GM21619 (cell line): ENCODE results near the gene ERC1.
"Not testable (repeated sequence)": the region's sequence is repeated elsewhere in the genome, so short reads cannot be mapped to it uniquely, and the experiment has no call there.

Source experiments
- ATAC-seq: cut with Tn5 transposase; IDR thresholded peaks from one replicate; pipeline ENCODE4 v1.9.1; 2021; ENCODE audit not compliant: unreplicated experiment

The ERC1 gene

GRCh38 chr12:1216560-1216959 lies 225.5 kb downstream of the ERC1 start:
- ATAC-seq: no peak

GRCh38 chr12:1217191-1217949 lies 226.3 kb downstream of the ERC1 start:
- ATAC-seq: no peak

- ATAC-seq: no peak
Observed at GRCh38 chr12:1218369-1218768, 227.3 kb downstream of the ERC1 start.

GRCh38 chr12:1220127-1221092 lies 229.4 kb downstream of the ERC1 start:
- ATAC-seq: no peak

- ATAC-seq: no peak
Observed at GRCh38 chr12:1222858-1223639, 232.0 kb downstream of the ERC1 start.

GRCh38 chr12:1226951-1227350 lies 235.9 kb downstream of the ERC1 start:
- no peak for ATAC-seq

- ATAC-seq: no peak
Observed at GRCh38 chr12:1234073-1234472, 243.1 kb downstream of the ERC1 start.

DNA sequence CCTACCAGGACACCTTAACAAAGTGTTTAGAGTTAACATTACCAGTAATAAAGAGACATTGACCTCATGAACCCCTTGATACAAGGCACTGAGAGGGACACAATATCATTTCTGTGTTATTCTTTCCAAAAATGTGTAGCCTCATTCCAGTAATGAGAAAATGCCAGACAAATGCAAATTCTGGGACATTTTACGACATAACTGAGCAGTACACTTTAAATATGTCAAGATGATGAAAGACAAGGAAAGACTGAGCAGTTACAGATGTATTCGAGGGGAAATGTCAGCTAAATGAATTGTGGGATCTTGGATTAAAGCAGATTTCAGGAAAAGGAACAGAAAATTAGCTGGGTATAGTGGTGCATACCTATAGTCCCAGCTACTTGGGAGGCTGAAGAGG lies 255.6 kb downstream of the ERC1 start:
- no peak for ATAC-seq

DNA sequence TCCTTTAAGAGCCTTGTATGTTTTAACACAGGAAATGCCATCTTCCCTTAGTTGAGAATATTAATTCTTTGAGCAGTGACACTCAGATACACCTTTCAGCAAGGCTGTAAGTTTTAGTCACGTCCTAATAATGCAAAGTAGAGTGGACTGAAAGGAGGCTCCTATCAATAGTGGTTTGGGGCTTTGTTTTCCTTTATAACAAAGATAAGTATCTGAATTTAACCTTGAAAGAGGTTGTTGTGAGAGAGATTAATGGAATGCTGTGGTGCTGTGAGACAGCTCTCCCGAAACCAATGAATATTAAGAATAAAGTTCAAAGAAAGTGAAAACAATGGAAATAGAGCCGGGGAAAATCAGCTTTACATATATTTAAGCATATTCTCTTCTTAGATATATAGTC lies 259.6 kb downstream of the ERC1 start:
- no peak for ATAC-seq

DNA sequence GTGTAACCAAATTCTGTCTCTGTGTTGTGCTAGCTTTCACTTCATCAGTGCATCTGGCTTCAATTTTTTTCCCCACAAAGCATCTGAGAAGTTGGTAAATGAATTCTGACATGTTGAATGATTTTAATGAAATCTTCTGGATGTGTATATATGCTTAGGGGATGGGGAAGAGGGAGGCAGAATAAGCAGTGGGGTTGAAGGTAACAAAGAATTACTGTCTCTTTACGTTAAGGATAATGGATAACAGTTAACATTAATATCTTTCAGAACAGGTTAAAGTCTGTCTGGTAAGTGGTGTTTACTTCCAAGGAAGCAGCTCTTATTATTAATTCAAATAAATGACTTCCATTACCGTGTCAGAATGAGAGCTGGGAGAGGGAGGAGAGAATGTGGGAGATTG lies 261.7 kb downstream of the ERC1 start:
- ATAC-seq: no peak

GRCh38 chr12:1255125-1255524 lies 264.1 kb downstream of the ERC1 start:
- not testable (repeated sequence) for ATAC-seq

- not testable (repeated sequence) for ATAC-seq
Observed at GRCh38 chr12:1255854-1256253, 264.8 kb downstream of the ERC1 start.

DNA sequence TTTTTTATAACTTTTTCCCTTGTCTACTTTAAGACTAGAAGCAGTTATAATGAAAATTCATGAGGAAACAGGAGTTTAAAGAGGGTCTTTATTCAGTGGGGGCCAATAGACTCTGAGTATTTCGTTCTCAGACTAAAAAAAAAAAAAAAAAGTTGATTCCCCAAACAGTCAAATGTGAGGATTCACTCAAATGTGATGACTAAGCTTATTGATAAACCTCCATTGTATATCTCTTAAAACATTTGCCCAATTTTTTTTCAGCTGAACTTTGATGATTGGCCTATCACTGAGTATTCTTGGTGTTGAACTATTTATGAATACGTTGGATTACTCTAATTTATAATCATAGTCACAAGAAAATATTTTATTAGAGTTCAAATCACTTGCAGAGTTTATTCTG lies 265.3 kb downstream of the ERC1 start:
- ATAC-seq: no peak

DNA sequence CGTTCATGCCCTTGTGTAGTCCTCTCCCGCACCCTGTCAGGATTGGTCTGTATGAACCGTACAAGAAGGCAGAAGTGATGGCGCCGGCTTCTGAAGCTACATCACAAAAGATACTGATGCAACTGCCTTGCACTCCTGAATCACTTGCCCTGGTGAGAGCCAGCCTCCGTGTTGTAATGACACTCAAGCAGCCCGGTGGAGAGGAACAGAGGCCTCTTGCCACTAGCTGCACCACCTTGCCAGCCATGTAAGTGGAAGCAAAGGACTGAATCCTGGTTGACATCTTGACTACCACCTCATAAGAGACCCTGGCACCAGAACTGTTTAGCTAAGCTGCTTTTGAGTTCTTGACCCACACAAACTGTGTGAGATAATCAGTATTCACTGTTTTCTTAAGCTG lies 266.0 kb downstream of the ERC1 start:
- ATAC-seq: no peak

DNA sequence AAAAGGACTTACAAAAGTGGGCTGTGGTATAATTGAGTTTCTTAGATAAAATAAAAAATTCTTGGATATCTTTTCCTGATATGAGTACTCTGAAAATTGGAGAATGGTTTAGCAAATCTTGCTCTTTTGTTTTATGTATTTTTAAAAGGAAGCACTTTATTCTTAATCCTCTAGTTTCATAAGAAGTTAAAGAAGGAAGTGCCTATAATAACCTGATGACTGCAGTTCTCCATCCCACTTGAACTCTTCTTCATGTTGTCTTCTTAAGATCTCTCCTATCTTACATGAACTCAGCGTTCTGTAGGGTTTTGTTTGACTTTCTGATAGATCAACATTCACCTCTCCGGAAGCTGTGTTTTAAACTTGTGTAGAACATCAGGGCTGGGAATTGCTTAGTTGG lies 271.0 kb downstream of the ERC1 start:
- no peak for ATAC-seq

- ATAC-seq: no peak
Observed at GRCh38 chr12:1267243-1267642, 276.2 kb downstream of the ERC1 start.

DNA sequence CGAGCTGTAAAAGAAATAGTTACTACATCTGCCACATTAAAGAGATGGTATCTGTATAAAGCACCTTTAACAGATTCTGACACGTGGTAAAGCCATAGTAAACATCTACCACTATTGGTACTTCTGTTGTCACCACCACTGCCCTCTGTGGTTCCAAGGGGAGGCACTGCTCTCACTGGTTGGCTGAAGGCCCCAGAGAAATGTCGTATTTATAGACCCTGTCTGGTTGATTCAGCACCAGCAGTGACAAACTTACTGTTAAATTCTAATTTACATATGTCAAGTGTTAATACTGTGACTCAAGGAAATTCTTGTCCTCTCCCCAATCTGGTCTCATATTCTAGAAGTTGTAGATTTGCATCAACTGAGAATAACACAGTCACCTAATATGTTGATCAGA lies 281.1 kb downstream of the ERC1 start:
- ATAC-seq: no peak

- ATAC-seq: no peak
Observed at GRCh38 chr12:1273051-1273450, 282.0 kb downstream of the ERC1 start.

- no peak for ATAC-seq
Observed at GRCh38 chr12:1277905-1278304, 286.9 kb downstream of the ERC1 start.

DNA sequence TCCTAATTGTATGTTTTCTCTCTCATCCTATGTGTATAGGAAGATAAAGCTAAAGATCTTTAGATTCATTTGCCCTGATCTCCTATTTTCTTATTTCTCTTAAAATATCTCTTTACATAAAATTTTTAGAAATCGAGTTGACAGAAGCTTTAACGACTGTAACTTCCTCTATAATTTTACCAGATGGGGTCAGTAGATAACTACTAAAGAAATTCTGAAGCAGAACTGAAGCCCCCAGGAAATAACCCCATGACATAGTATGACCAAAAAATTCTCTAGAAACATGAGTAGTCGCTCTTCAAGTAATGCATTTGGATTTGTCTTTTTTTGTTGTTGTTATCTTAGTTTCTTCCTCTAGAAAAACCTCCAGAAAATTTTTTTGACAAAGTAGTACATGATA lies 288.0 kb downstream of the ERC1 start:
- no peak for ATAC-seq

- ATAC-seq: no peak
Observed at GRCh38 chr12:1280059-1280458, 289.0 kb downstream of the ERC1 start.
